ENCODE data around the gene SRL.

DNA sequence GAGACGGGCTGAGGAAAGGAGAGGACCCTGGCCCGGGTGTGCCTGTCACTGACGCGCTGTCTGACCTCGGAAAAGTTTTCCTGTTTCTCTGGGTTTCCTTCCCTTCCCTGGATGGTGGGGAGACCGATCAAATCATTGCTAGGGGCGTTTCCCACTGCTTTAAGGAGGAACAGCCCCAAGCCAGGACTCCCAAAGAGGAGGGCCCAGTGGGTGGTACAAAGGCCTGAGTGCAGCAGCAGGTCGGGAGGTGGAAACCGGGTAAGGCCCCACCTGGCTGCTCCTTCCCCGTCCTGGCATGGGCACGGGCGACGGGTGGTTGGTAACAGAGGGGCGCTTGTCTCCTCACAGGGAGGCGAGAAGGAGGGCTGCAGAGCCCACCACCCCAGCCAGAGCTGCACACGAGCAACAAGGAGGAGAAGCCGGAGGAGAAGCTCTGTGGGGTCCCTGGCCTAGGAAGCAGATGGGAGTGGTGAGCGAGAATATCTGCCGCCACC, 2.2 kb downstream of the SRL start:
- TF ChIP-seq, protein P1, sequence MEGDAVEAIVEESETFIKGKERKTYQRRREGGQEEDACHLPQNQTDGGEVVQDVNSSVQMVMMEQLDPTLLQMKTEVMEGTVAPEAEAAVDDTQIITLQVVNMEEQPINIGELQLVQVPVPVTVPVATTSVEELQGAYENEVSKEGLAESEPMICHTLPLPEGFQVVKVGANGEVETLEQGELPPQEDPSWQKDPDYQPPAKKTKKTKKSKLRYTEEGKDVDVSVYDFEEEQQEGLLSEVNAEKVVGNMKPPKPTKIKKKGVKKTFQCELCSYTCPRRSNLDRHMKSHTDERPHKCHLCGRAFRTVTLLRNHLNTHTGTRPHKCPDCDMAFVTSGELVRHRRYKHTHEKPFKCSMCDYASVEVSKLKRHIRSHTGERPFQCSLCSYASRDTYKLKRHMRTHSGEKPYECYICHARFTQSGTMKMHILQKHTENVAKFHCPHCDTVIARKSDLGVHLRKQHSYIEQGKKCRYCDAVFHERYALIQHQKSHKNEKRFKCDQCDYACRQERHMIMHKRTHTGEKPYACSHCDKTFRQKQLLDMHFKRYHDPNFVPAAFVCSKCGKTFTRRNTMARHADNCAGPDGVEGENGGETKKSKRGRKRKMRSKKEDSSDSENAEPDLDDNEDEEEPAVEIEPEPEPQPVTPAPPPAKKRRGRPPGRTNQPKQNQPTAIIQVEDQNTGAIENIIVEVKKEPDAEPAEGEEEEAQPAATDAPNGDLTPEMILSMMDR (IDR thresholded peaks at IDR 0.05), result no peak
- TF ChIP-seq POLR2A (IDR thresholded peaks at IDR 0.05), result no peak

All from adrenal gland (tissue), 5 donors.